ENCODE data around the gene USH1C.

The USH1C gene

GRCh38 chr11:17479284-17480214 lies 64.7 kb downstream of the USH1C start:
- no peak overlapping the region for H3K4me3 ChIP-seq (ENCODE audit: low read depth, low read length)
- no peak for DNase-seq (ENCODE audit: low read depth)
- no peak for TF ChIP-seq CTCF (IDR thresholded peaks at IDR 0.05; ENCODE audit: low read depth, low read length, missing control alignments)

GRCh38 chr11:17478070-17478469 lies 66.1 kb downstream of the USH1C start:
- no peak overlapping the region for H3K4me3 ChIP-seq (ENCODE audit: low read depth, low read length)
- no peak for DNase-seq (ENCODE audit: low read depth)
- TF ChIP-seq CTCF (IDR thresholded peaks at IDR 0.05; ENCODE audit: low read depth, low read length, missing control alignments) = no peak

GRCh38 chr11:17477361-17477760 lies 66.9 kb downstream of the USH1C start:
- DNase-seq (ENCODE audit: low read depth) = no peak
- TF ChIP-seq CTCF (IDR thresholded peaks at IDR 0.05; ENCODE audit: low read depth, low read length, missing control alignments) = no peak
- no peak overlapping the region for H3K4me3 ChIP-seq (ENCODE audit: low read depth, low read length)

- no peak overlapping the region for H3K4me3 ChIP-seq (ENCODE audit: low read depth, low read length)
- TF ChIP-seq CTCF (IDR thresholded peaks at IDR 0.05; ENCODE audit: low read depth, low read length, missing control alignments) = no peak
- no peak for DNase-seq (ENCODE audit: low read depth)
These were observed 67.2 kb downstream of the USH1C start for GRCh38 chr11:17477084-17477333.

GRCh38 chr11:17476317-17477083 lies 67.7 kb downstream of the USH1C start, which contains the start of gene ABCC8:
TSS of gene ABCC8 (minus strand) at chr11:17476845. CDS start at chr11:17476776, 69 bp downstream.
- H3K4me3 ChIP-seq (ENCODE audit: low read depth, low read length) = no peak within 1 kb of the TSS
- no peak for TF ChIP-seq CTCF (IDR thresholded peaks at IDR 0.05; ENCODE audit: low read depth, low read length, missing control alignments)
- DNase-seq (ENCODE audit: low read depth) = no peak

GRCh38 chr11:17475666-17476316 lies 68.4 kb downstream of the USH1C start:
- TF ChIP-seq CTCF (IDR thresholded peaks at IDR 0.05; ENCODE audit: low read depth, low read length, missing control alignments) = no peak
- DNase-seq (ENCODE audit: low read depth) = no peak
- H3K4me3 ChIP-seq (ENCODE audit: low read depth, low read length) = no peak overlapping the region

All from GM12864 (cell line).